Small intestine (tissue), 7 donors: ENCODE data around the gene TSPAN18. TPM values are rescaled to one million over a fixed set of nuclear protein-coding genes. Genes with fewer than 3 reads are reported as not detected.

Source experiments
- DNase-seq, 2 donors: peaks; one replicate each; pipeline versions ENCODE4 v3.0.0 to v3.0.0-alpha.2; 2013
- FAIRE-seq: peaks from 2 replicates; lab custom pipeline; 2012; peaks lifted over from hg19 to GRCh38; lab: Jason Lieb, UNC
- H3K27ac ChIP-seq, 3 donors: one replicate each; pipeline ENCODE4 v1.5.1; 2013; ENCODE audit warnings: low read length in 2 of 3, mild to moderate bottlenecking in 2 of 3, control low read depth in 1 of 3, inconsistent platforms in 1 of 3, low read depth in 1 of 3, moderate library complexity in 1 of 3
- H3K27me3 ChIP-seq, 3 donors: one replicate each; pipeline ENCODE4 v1.6.1; 2013; ENCODE audit warnings: low read length in 3 of 3, inconsistent platforms in 1 of 3; ENCODE audit not compliant: control insufficient read depth in 3 of 3, insufficient read depth in 3 of 3
- H3K36me3 ChIP-seq, 3 donors: one replicate each; pipeline ENCODE4 v1.6.1; 2013; ENCODE audit warnings: low read length in 3 of 3, inconsistent platforms in 1 of 3, low read depth in 1 of 3, mild to moderate bottlenecking in 1 of 3, moderate library complexity in 1 of 3; ENCODE audit not compliant: control insufficient read depth in 3 of 3, insufficient read depth in 2 of 3
- H3K4me1 ChIP-seq, 3 donors: one replicate each; pipeline ENCODE4 v1.6.1; 2013; ENCODE audit warnings: low read length in 2 of 3, inconsistent platforms in 1 of 3, low read depth in 1 of 3, mild to moderate bottlenecking in 1 of 3, moderate library complexity in 1 of 3; ENCODE audit not compliant: control insufficient read depth in 3 of 3, insufficient read depth in 2 of 3
- H3K4me3 ChIP-seq, 3 donors: one replicate each; pipeline ENCODE4 v1.5.1; 2013; ENCODE audit warnings: low read length in 3 of 3, control low read depth in 1 of 3, inconsistent platforms in 1 of 3, low read depth in 1 of 3, mild to moderate bottlenecking in 1 of 3, moderate library complexity in 1 of 3
- H3K9me3 ChIP-seq, 2 donors: one replicate each; pipeline ENCODE4 v1.6.1; 2013; ENCODE audit warnings: low read depth in 1 of 2, low read length in 1 of 2; ENCODE audit not compliant: control insufficient read depth in 2 of 2, insufficient read depth in 1 of 2
- WGBS, 3 donors: extraction: QIAGEN DNeasy Blood & Tissue Kit; methylation state at CpG; one replicate each; pipeline ENCODE4 v1.1.7; 2013; 5-methylcytosine and 5-hydroxymethylcytosine counted together
- polyA plus RNA-seq, 4 donors: library from polyadenylated mRNA; stranded (reverse) in 3 of 4; unstranded in 1 of 4; fragments of 200-250 nt in 3 of 4; fragments of 120-200 nt in 1 of 4; gene quantifications; one replicate each; pipeline versions ENCODE4 v1.2.1 to v1.2.3, GENCODE V29; 2013
- donor health status: healthy with polysubstance abuse.
- donor health status: control.
- donor health status: control.
- donor health status: Bipolar disorder and iron deficiency.
- donor health status: healthy.

Gene TSPAN18
- polyA plus RNA-seq, 4 donors = 1.1 to 45.2 (median 8.8) TPM; not detected in 1

- FAIRE-seq (no peak), DNase-seq (no peak)
- peaks cover 0 to 8% (median 0%) of the 10 kb centered on the region in 3 donors for H3K4me1 ChIP-seq
- H3K27me3 ChIP-seq = no peaks in the 10 kb centered on the region
- H3K4me3 ChIP-seq = no peak overlapping the region
- no peaks in the 10 kb centered on the region for H3K9me3 ChIP-seq
- peaks cover 0 to 37% (median 0%) of the 10 kb centered on the region in 3 donors for H3K36me3 ChIP-seq
- WGBS, 3 donors = 13 to 32% (median 25%) methylated on average over 1 of the region's 1 CpG
- no peak overlapping the region for H3K27ac ChIP-seq
Observed at GRCh38 chr11:44873537-44873936, 146.8 kb downstream of the TSPAN18 start.

GRCh38 chr11:44874284-44874683, 147.5 kb downstream of the TSPAN18 start:
- H3K9me3 ChIP-seq = no peaks in the 10 kb centered on the region
- no peak for DNase-seq
- 88 to 93% (median 93%) methylated on average over 3 of the region's 3 CpGs for WGBS, 3 donors
- H3K27me3 ChIP-seq = no peaks in the 10 kb centered on the region
- peaks cover 0 to 36% (median 0%) of the 10 kb centered on the region in 3 donors for H3K36me3 ChIP-seq
- peaks cover 0 to 8% (median 0%) of the 10 kb centered on the region in 3 donors for H3K4me1 ChIP-seq
- H3K27ac ChIP-seq = no peak overlapping the region
- FAIRE-seq = no peak
- no peak overlapping the region for H3K4me3 ChIP-seq

- Histone ChIP-seq H3K36me3 (peaks cover 0 to 40% (median 0%) of the 10 kb centered on the region in 3 donors), H3K9me3 (no peaks in the 10 kb centered on the region), H3K4me1 (peaks cover 0 to 8% (median 0%) of the 10 kb centered on the region in 3 donors), H3K4me3 (no peak overlapping the region), H3K27me3 (no peaks in the 10 kb centered on the region), H3K27ac (no peak overlapping the region)
- DNase-seq (no peak), FAIRE-seq (no peak)
- 85 to 89% (median 85%) methylated on average over 4 of the region's 4 CpGs for WGBS, 3 donors
Observed at GRCh38 chr11:44875037-44875436, 148.3 kb downstream of the TSPAN18 start.

- Histone ChIP-seq H3K27me3 (no peaks in the 10 kb centered on the region), H3K9me3 (no peaks in the 10 kb centered on the region), H3K27ac (no peak overlapping the region), H3K4me3 (no peak overlapping the region), H3K4me1 (peaks cover 0 to 8% (median 0%) of the 10 kb centered on the region in 3 donors), H3K36me3 (peaks cover 0 to 46% (median 0%) of the 10 kb centered on the region in 3 donors)
- FAIRE-seq = no peak
- WGBS, 3 donors = 83 to 91% (median 89%) methylated on average over 5 of the region's 5 CpGs
- DNase-seq = no peak
Observed at GRCh38 chr11:44876194-44876723, 149.5 kb downstream of the TSPAN18 start.

- Histone ChIP-seq H3K27ac (no peak overlapping the region), H3K4me3 (no peak overlapping the region), H3K4me1 (peaks cover 0 to 9% (median 0%) of the 10 kb centered on the region in 3 donors), H3K9me3 (no peaks in the 10 kb centered on the region), H3K36me3 (peaks cover 0 to 47% (median 0%) of the 10 kb centered on the region in 3 donors), H3K27me3 (no peaks in the 10 kb centered on the region)
- 79 to 88% (median 84%) methylated on average over 12 of the region's 12 CpGs for WGBS, 3 donors
- FAIRE-seq = no peak
- no peak for DNase-seq
Observed at GRCh38 chr11:44876906-44877305, 150.1 kb downstream of the TSPAN18 start.

GRCh38 chr11:44877571-44878497, 151.1 kb downstream of the TSPAN18 start:
- Histone ChIP-seq H3K27ac (no peak overlapping the region), H3K4me1 (peaks cover 0 to 17% (median 1%) of the 10 kb centered on the region in 3 donors), H3K4me3 (no peak overlapping the region), H3K9me3 (no peaks in the 10 kb centered on the region), H3K27me3 (no peaks in the 10 kb centered on the region), H3K36me3 (peaks cover 0 to 47% (median 0%) of the 10 kb centered on the region in 3 donors)
- DNase-seq (peak in 1 of 2 donors; percentile 35), FAIRE-seq (no peak)
- 56 to 80% (median 73%) methylated on average over 26 of the region's 26 CpGs for WGBS, 3 donors

GRCh38 chr11:44878711-44879110, 151.9 kb downstream of the TSPAN18 start:
- no peaks in the 10 kb centered on the region for H3K27me3 ChIP-seq
- WGBS, 3 donors = 83 to 88% (median 85%) methylated on average over 6 of the region's 6 CpGs
- no peaks in the 10 kb centered on the region for H3K9me3 ChIP-seq
- H3K4me1 ChIP-seq = peaks cover 0 to 26% (median 2%) of the 10 kb centered on the region in 3 donors
- no peak overlapping the region for H3K4me3 ChIP-seq
- FAIRE-seq (no peak), DNase-seq (no peak)
- peaks cover 0 to 43% (median 0%) of the 10 kb centered on the region in 3 donors for H3K36me3 ChIP-seq
- no peak overlapping the region for H3K27ac ChIP-seq

- FAIRE-seq (no peak), DNase-seq (no peak)
- Histone ChIP-seq H3K27me3 (no peaks in the 10 kb centered on the region), H3K9me3 (no peaks in the 10 kb centered on the region), H3K4me1 (peaks cover 0 to 33% (median 5%) of the 10 kb centered on the region in 3 donors), H3K27ac (no peak overlapping the region), H3K4me3 (no peak overlapping the region), H3K36me3 (peaks cover 0 to 38% (median 0%) of the 10 kb centered on the region in 3 donors)
- 94 to 96% (median 94%) methylated on average over 7 of the region's 7 CpGs for WGBS, 3 donors
Observed at GRCh38 chr11:44879432-44879831, 152.7 kb downstream of the TSPAN18 start.
